Measurements from ENCODE around the gene CDC42EP2.

CDC42EP2 gene

GRCh38 chr11:65280646-65281045 lies 34.0 kb upstream of the CDC42EP2 start:
- Histone ChIP-seq H3K79me1 (replicated peaks; ENCODE audit: low read length, poor library complexity, severe bottlenecking) (peaks cover 8% of the 10 kb centered on the region), H3K27me3 (ENCODE audit: control insufficient read depth in 1 of 2, insufficient read depth in 1 of 2, low read length in 2 of 2) (no peaks in the 10 kb centered on the region), H2AFZ (ENCODE audit: low read depth, low read length) (no peak overlapping the region), H2BK15ac (ENCODE audit: low read depth, poor library complexity, severe bottlenecking) (no peak overlapping the region), H4K91ac (ENCODE audit: low read length) (no peak overlapping the region), H3K18ac (ENCODE audit: low read depth in 1 of 2, low read length in 2 of 2) (no peak overlapping the region), H2BK12ac (ENCODE audit: low read length in 2 of 2) (no peak overlapping the region), H3K27ac (ENCODE audit: low read length, poor library complexity, severe bottlenecking) (peak overlapping the region; percentile 9), H3K4me1 (ENCODE audit: control insufficient read depth, insufficient read depth, low read depth, low read length) (peaks cover 12% of the 10 kb centered on the region), H3K4ac (ENCODE audit: low read depth in 1 of 2, low read length in 2 of 2) (no peak overlapping the region), H3K14ac (ENCODE audit: low read length in 2 of 2) (no peak overlapping the region), H3K4me2 (ENCODE audit: low read length, poor library complexity, severe bottlenecking) (no peak overlapping the region), H3K4me3 (ENCODE audit: insufficient read depth in 1 of 2, low read depth in 1 of 2, low read length in 2 of 2) (no peak overlapping the region), H2BK120ac (ENCODE audit: low read depth, low read length) (no peak overlapping the region), H3K36me3 (ENCODE audit: control insufficient read depth in 1 of 2, insufficient read depth in 2 of 2, low read depth in 1 of 2, low read length in 2 of 2) (peaks cover 14 to 43% of the 10 kb centered on the region in 2 experiments), H3K9ac (ENCODE audit: low read length) (peak overlapping the region; percentile 64), H3K9me3 (ENCODE audit: control insufficient read depth, low read length) (no peaks in the 10 kb centered on the region), H3K23ac (ENCODE audit: low read length in 2 of 2) (no peak overlapping the region), H2BK5ac (ENCODE audit: low read depth, low read length, poor library complexity, severe bottlenecking) (no peak overlapping the region), H4K8ac (ENCODE audit: low read length) (no peak overlapping the region), H2AK5ac (ENCODE audit: low read length, severe bottlenecking) (peak overlapping the region; percentile 28)
- no peak for DNase-seq
- 91% methylated on average over 4 of the region's 4 CpGs for WGBS

- H2BK5ac ChIP-seq (ENCODE audit: low read depth, low read length, poor library complexity, severe bottlenecking), result no peak overlapping the region
- H4K8ac ChIP-seq (ENCODE audit: low read length), result no peak overlapping the region
- no peak overlapping the region for H3K27ac ChIP-seq (ENCODE audit: low read length, poor library complexity, severe bottlenecking)
- H2AK5ac ChIP-seq (ENCODE audit: low read length, severe bottlenecking), result no peak overlapping the region
- H3K18ac ChIP-seq (ENCODE audit: low read depth in 1 of 2, low read length in 2 of 2), result no peak overlapping the region
- peaks cover 18 to 44% of the 10 kb centered on the region in 2 experiments for H3K36me3 ChIP-seq (ENCODE audit: control insufficient read depth in 1 of 2, insufficient read depth in 2 of 2, low read depth in 1 of 2, low read length in 2 of 2)
- no peak overlapping the region for H3K4ac ChIP-seq (ENCODE audit: low read depth in 1 of 2, low read length in 2 of 2)
- H3K79me1 ChIP-seq (replicated peaks; ENCODE audit: low read length, poor library complexity, severe bottlenecking), result peaks cover 6% of the 10 kb centered on the region
- H3K9me3 ChIP-seq (ENCODE audit: control insufficient read depth, low read length), result no peaks in the 10 kb centered on the region
- no peak overlapping the region for H4K91ac ChIP-seq (ENCODE audit: low read length)
- H3K9ac ChIP-seq (ENCODE audit: low read length), result no peak overlapping the region
- H3K14ac ChIP-seq (ENCODE audit: low read length in 2 of 2), result no peak overlapping the region
- H3K4me2 ChIP-seq (ENCODE audit: low read length, poor library complexity, severe bottlenecking), result no peak overlapping the region
- H2BK15ac ChIP-seq (ENCODE audit: low read depth, poor library complexity, severe bottlenecking), result no peak overlapping the region
- no peak for DNase-seq
- H3K4me3 ChIP-seq (ENCODE audit: insufficient read depth in 1 of 2, low read depth in 1 of 2, low read length in 2 of 2), result no peak overlapping the region
- H3K27me3 ChIP-seq (ENCODE audit: control insufficient read depth in 1 of 2, insufficient read depth in 1 of 2, low read length in 2 of 2), result no peaks in the 10 kb centered on the region
- 100% methylated on average over 3 of the region's 4 CpGs for WGBS
- H2BK120ac ChIP-seq (ENCODE audit: low read depth, low read length), result no peak overlapping the region
- peaks cover 7% of the 10 kb centered on the region for H3K4me1 ChIP-seq (ENCODE audit: control insufficient read depth, insufficient read depth, low read depth, low read length)
- H2AFZ ChIP-seq (ENCODE audit: low read depth, low read length), result no peak overlapping the region
- no peak overlapping the region for H3K23ac ChIP-seq (ENCODE audit: low read length in 2 of 2)
- H2BK12ac ChIP-seq (ENCODE audit: low read length in 2 of 2), result no peak overlapping the region
Observed at GRCh38 chr11:65286686-65287085, 28.0 kb upstream of the CDC42EP2 start.

GRCh38 chr11:65287601-65288000 lies 27.1 kb upstream of the CDC42EP2 start:
- no peak overlapping the region for H3K23ac ChIP-seq (ENCODE audit: low read length in 2 of 2)
- DNase-seq, result no peak
- no peak overlapping the region for H3K18ac ChIP-seq (ENCODE audit: low read depth in 1 of 2, low read length in 2 of 2)
- H3K9me3 ChIP-seq (ENCODE audit: control insufficient read depth, low read length), result no peaks in the 10 kb centered on the region
- peaks cover 12 to 35% of the 10 kb centered on the region in 2 experiments for H3K36me3 ChIP-seq (ENCODE audit: control insufficient read depth in 1 of 2, insufficient read depth in 2 of 2, low read depth in 1 of 2, low read length in 2 of 2)
- H3K79me1 ChIP-seq (replicated peaks; ENCODE audit: low read length, poor library complexity, severe bottlenecking), result peaks cover 2% of the 10 kb centered on the region
- H3K27ac ChIP-seq (ENCODE audit: low read length, poor library complexity, severe bottlenecking), result no peak overlapping the region
- no peak overlapping the region for H2BK5ac ChIP-seq (ENCODE audit: low read depth, low read length, poor library complexity, severe bottlenecking)
- H2BK12ac ChIP-seq (ENCODE audit: low read length in 2 of 2), result no peak overlapping the region
- no peak overlapping the region for H2AFZ ChIP-seq (ENCODE audit: low read depth, low read length)
- no peak overlapping the region for H3K4ac ChIP-seq (ENCODE audit: low read depth in 1 of 2, low read length in 2 of 2)
- no peak overlapping the region for H3K9ac ChIP-seq (ENCODE audit: low read length)
- WGBS, result 93% methylated on average over 2 of the region's 2 CpGs
- no peak overlapping the region for H3K4me2 ChIP-seq (ENCODE audit: low read length, poor library complexity, severe bottlenecking)
- no peak overlapping the region for H2BK15ac ChIP-seq (ENCODE audit: low read depth, poor library complexity, severe bottlenecking)
- no peak overlapping the region for H3K4me3 ChIP-seq (ENCODE audit: insufficient read depth in 1 of 2, low read depth in 1 of 2, low read length in 2 of 2)
- no peak overlapping the region for H2BK120ac ChIP-seq (ENCODE audit: low read depth, low read length)
- no peak overlapping the region for H2AK5ac ChIP-seq (ENCODE audit: low read length, severe bottlenecking)
- H3K4me1 ChIP-seq (ENCODE audit: control insufficient read depth, insufficient read depth, low read depth, low read length), result peaks cover 9% of the 10 kb centered on the region
- H4K8ac ChIP-seq (ENCODE audit: low read length), result no peak overlapping the region
- H4K91ac ChIP-seq (ENCODE audit: low read length), result no peak overlapping the region
- H3K27me3 ChIP-seq (ENCODE audit: control insufficient read depth in 1 of 2, insufficient read depth in 1 of 2, low read length in 2 of 2), result no peaks in the 10 kb centered on the region
- no peak overlapping the region for H3K14ac ChIP-seq (ENCODE audit: low read length in 2 of 2)

DNA sequence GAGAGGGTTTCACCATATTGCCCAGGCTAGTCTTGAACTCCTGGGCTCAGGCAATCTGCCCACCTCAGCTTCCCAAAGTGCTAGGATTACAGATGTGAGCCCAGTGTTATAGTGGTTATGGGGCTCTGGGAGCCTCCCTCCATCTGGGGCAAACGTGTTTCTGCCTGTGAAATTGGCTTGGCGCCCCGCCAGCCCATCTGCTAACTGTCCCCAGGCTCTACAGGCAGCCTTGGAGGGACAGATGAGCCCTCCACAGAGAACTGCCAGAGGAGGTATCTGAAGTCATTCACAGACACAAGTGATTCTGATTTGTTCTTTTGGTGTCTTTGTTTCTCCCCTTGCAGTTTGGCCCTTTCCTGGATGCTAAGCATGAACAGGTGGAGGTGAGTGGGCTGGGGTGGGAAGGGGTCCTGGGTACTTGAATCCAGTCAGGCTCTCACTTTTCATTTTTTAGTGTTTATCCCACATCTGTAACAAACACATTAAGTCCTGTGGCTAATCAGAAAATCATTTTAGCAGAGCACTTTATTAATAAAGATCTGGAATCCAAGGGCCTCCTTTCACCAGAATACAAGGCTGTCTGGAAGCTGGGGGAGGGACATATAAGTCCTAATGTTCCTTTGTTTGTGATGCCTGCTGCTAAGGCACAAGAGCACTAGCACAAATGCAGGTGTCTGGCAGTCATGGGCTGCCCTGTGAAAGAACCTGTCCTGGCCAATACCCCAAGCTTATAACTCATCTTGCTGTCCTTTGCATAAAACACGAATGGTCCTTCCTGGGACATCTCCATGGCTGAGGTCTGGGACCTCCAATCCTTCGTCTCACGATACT lies 25.7 kb upstream of the CDC42EP2 start:
- no peak overlapping the region for H3K4me2 ChIP-seq (ENCODE audit: low read length, poor library complexity, severe bottlenecking)
- peak overlapping the region; percentile 37 for H2BK15ac ChIP-seq (ENCODE audit: low read depth, poor library complexity, severe bottlenecking)
- H2AK5ac ChIP-seq (ENCODE audit: low read length, severe bottlenecking), result no peak overlapping the region
- H3K27me3 ChIP-seq (ENCODE audit: control insufficient read depth in 1 of 2, insufficient read depth in 1 of 2, low read length in 2 of 2), result no peaks in the 10 kb centered on the region
- H3K79me1 ChIP-seq (replicated peaks; ENCODE audit: low read length, poor library complexity, severe bottlenecking), result peaks cover 2% of the 10 kb centered on the region
- H3K27ac ChIP-seq (ENCODE audit: low read length, poor library complexity, severe bottlenecking), result no peak overlapping the region
- H3K9ac ChIP-seq (ENCODE audit: low read length), result peak overlapping the region; percentile 44
- no peak overlapping the region for H2AFZ ChIP-seq (ENCODE audit: low read depth, low read length)
- no peak overlapping the region for H3K23ac ChIP-seq (ENCODE audit: low read length in 2 of 2)
- peak overlapping the region; percentile 23 to 37 for H2BK12ac ChIP-seq (ENCODE audit: low read length in 2 of 2)
- peak overlapping the region in 1 of 2 experiments; percentile 38 for H3K18ac ChIP-seq (ENCODE audit: low read depth in 1 of 2, low read length in 2 of 2)
- peaks cover 12% of the 10 kb centered on the region for H3K4me1 ChIP-seq (ENCODE audit: control insufficient read depth, insufficient read depth, low read depth, low read length)
- H2BK5ac ChIP-seq (ENCODE audit: low read depth, low read length, poor library complexity, severe bottlenecking), result no peak overlapping the region
- WGBS, result 92% methylated on average over 6 of the region's 6 CpGs
- no peak for DNase-seq
- no peak overlapping the region for H3K14ac ChIP-seq (ENCODE audit: low read length in 2 of 2)
- peak overlapping the region in 1 of 2 experiments; percentile 19 for H3K4me3 ChIP-seq (ENCODE audit: insufficient read depth in 1 of 2, low read depth in 1 of 2, low read length in 2 of 2)
- H2BK120ac ChIP-seq (ENCODE audit: low read depth, low read length), result no peak overlapping the region
- H3K9me3 ChIP-seq (ENCODE audit: control insufficient read depth, low read length), result no peaks in the 10 kb centered on the region
- H4K8ac ChIP-seq (ENCODE audit: low read length), result no peak overlapping the region
- peaks cover 11 to 28% of the 10 kb centered on the region in 2 experiments for H3K36me3 ChIP-seq (ENCODE audit: control insufficient read depth in 1 of 2, insufficient read depth in 2 of 2, low read depth in 1 of 2, low read length in 2 of 2)
- H4K91ac ChIP-seq (ENCODE audit: low read length), result no peak overlapping the region
- H3K4ac ChIP-seq (ENCODE audit: low read depth in 1 of 2, low read length in 2 of 2), result no peak overlapping the region

Data from mesenchymal stem cell (in vitro differentiated cells and primary cell).